PC-9 (cell line): ENCODE measurements around the gene MRPS18B. TPM values are rescaled to one million over a fixed set of nuclear protein-coding genes. Genes with fewer than 3 reads are reported as not detected.

Experiments
- BruUV-seq: library from RNA; stranded (reverse); fragments of 400-500 nt; replicated peaks from 2 replicates; lab custom pipeline; 2021; lab: Mats Ljungman, UMichigan
- CTCF ChIA-PET: fragments of 300-600 bp; sonication (Branson Sonifier 250); formaldehyde crosslinking; loops from one replicate; lab custom pipeline; 2022; ENCODE audit warnings: antibody characterized with exemption; lab: Charles Lee
- POLR2A ChIA-PET: fragments of 300-600 bp; sonication (Branson Sonifier 250); formaldehyde crosslinking; loops from one replicate; lab custom pipeline; 2022; ENCODE audit warnings: antibody characterized with exemption; ENCODE audit not compliant: unreplicated experiment; lab: Charles Lee
- DNase-seq, 2 experiments: peaks; one replicate each; pipeline versions ENCODE4 v3.0.0 to v3.0.0-alpha.2; 2015 to 2022; ENCODE audit warnings: mixed read lengths in 1 of 2
- H2AFZ ChIP-seq: fragments of 200-600 bp; sonication (generic); 2 replicates; pipeline ENCODE4 v1.8.1; 2017; ENCODE audit warnings: antibody characterized with exemption
- H3F3A ChIP-seq: fragments of 200-600 bp; sonication (generic); 2 replicates; pipeline ENCODE4 v1.8.1; 2017; ENCODE audit warnings: antibody characterized with exemption, mild to moderate bottlenecking, low read depth; ENCODE audit not compliant: insufficient read depth
- H3K27ac ChIP-seq: fragments of 200-600 bp; sonication (generic); 2 replicates; pipeline ENCODE4 v1.6.1; 2016; ENCODE audit warnings: mixed run types
- H3K27me3 ChIP-seq: fragments of 200-600 bp; sonication (generic); 2 replicates; pipeline ENCODE4 v1.6.1; 2016; ENCODE audit warnings: low read depth, mixed run types; ENCODE audit not compliant: insufficient read depth
- H3K36me3 ChIP-seq: fragments of 200-600 bp; sonication (generic); 2 replicates; pipeline ENCODE4 v1.6.1; 2016; ENCODE audit warnings: low read depth, mixed run types
- H3K4me1 ChIP-seq: fragments of 200-600 bp; sonication (generic); replicated peaks from 2 replicates; pipeline ENCODE4 v1.6.1; 2016; ENCODE audit warnings: mixed run types; ENCODE audit not compliant: insufficient read depth
- H3K4me2 ChIP-seq: fragments of 200-600 bp; sonication (generic); 2 replicates; pipeline ENCODE4 v1.6.1; 2017; ENCODE audit warnings: mixed run types
- H3K4me3 ChIP-seq: fragments of 200-600 bp; sonication (generic); 2 replicates; pipeline ENCODE4 v1.6.1; 2016; ENCODE audit warnings: mixed run types
- H3K79me2 ChIP-seq: fragments of 200-600 bp; sonication (generic); 2 replicates; pipeline ENCODE4 v1.6.1; 2017; ENCODE audit warnings: low read depth, mixed run types
- H3K9me2 ChIP-seq: fragments of 200-600 bp; sonication (generic); 2 replicates; pipeline ENCODE4 v1.8.1; 2017; ENCODE audit warnings: mild to moderate bottlenecking; ENCODE audit not compliant: insufficient read depth
- H3K9me3 ChIP-seq: fragments of 200-600 bp; sonication (generic); 2 replicates; pipeline ENCODE4 v1.8.1; 2016; ENCODE audit warnings: low read depth; ENCODE audit not compliant: insufficient read depth
- H4K20me1 ChIP-seq: fragments of 200-600 bp; sonication (generic); 2 replicates; pipeline ENCODE4 v1.8.1; 2017; ENCODE audit not compliant: insufficient read depth
- CTCF ChIP-seq: fragments of 200-600 bp; sonication (generic); conservative IDR thresholded peaks from 2 replicates; pipeline ENCODE4 v1.6.1; 2017; ENCODE audit warnings: mixed run types, antibody characterized with exemption, mild to moderate bottlenecking, moderate library complexity
- EZH2 ChIP-seq: fragments of 200-600 bp; sonication (generic); IDR thresholded peaks from 2 replicates; pipeline ENCODE4 v1.8.0; 2017; ENCODE audit warnings: antibody characterized with exemption, low read depth
- intact Hi-C: fragments of 100-400 bp; cut with micrococcal nuclease; formaldehyde crosslinking; loops from one replicate; pipeline ENCODE4 v1.10.0; 2022; ENCODE audit not compliant: unreplicated experiment
- total RNA-seq: library from RNA; stranded (reverse); gene quantifications from 2 replicates; pipeline ENCODE4 v1.2.3, GENCODE V29; 2021

Gene MRPS18B
- total RNA-seq, 1 experiment from 2014 or later = 86.8 TPM

- peaks cover 23% of the 10 kb centered on the region for H3K4me1 ChIP-seq
- no peaks in the 10 kb centered on the region for H3K27me3 ChIP-seq
- ChIA-PET POLR2A (interaction anchor here (0.5 to 0.7 kb wide), 5 partner anchors 26 to 1635 kb away, joined by 3 to 7 read pairs (median 5); no protein-coding TSS in a partner anchor), CTCF (interaction anchor here (0.6 to 1.2 kb wide), 2 partner anchors 19 to 113 kb away, joined by 3 to 4 read pairs; no protein-coding TSS in a partner anchor)
- H3K4me2 ChIP-seq = peak overlapping the region; percentile 85
- H3K9me3 ChIP-seq = no peaks in the 10 kb centered on the region
- no peak for DNase-seq
- H3F3A ChIP-seq = peaks cover 70% of the 10 kb centered on the region
- no peak for TF ChIP-seq EZH2
- peaks cover 49% of the 10 kb centered on the region for H3K79me2 ChIP-seq
- peaks cover 29% of the 10 kb centered on the region for H3K36me3 ChIP-seq
- peak overlapping the region; percentile 85 for H2AFZ ChIP-seq
- intact Hi-C loops = no loop called here
- BruUV-seq = no TSS peak
- H3K9me2 ChIP-seq = no peaks in the 10 kb centered on the region
- H3K4me3 ChIP-seq = peak overlapping the region; percentile 68
- H4K20me1 ChIP-seq = peaks cover 6% of the 10 kb centered on the region; the same call in 1 of the 2 replicates
- H3K27ac ChIP-seq = peak overlapping the region; percentile 86
Measured at GRCh38 chr6:30618270-30618797, 694 bp downstream of the MRPS18B start.

GRCh38 chr6:30619561-30619960 lies 1.9 kb downstream of the MRPS18B start:
- BruUV-seq = no TSS peak
- Histone ChIP-seq H3K27me3 (no peaks in the 10 kb centered on the region), H3K27ac (no peak overlapping the region), H3K4me2 (no peak overlapping the region), H2AFZ (no peak overlapping the region), H3K4me1 (peaks cover 11% of the 10 kb centered on the region), H3K36me3 (peaks cover 35% of the 10 kb centered on the region), H3F3A (peaks cover 70% of the 10 kb centered on the region), H4K20me1 (peaks cover 1% of the 10 kb centered on the region; the same call in 1 of the 2 replicates), H3K9me3 (no peaks in the 10 kb centered on the region), H3K9me2 (no peaks in the 10 kb centered on the region), H3K79me2 (peaks cover 42% of the 10 kb centered on the region), H3K4me3 (no peak overlapping the region)
- CTCF ChIA-PET = no interaction called here
- TF ChIP-seq EZH2 (no peak), CTCF (no peak)
- intact Hi-C loops = no loop called here
- DNase-seq = no peak
- POLR2A ChIA-PET = no interaction called here

- TF ChIP-seq EZH2 (no peak), CTCF (no peak)
- no peak for DNase-seq
- H3K79me2 ChIP-seq = no peaks in the 10 kb centered on the region
- no peak overlapping the region for H2AFZ ChIP-seq
- H4K20me1 ChIP-seq = peaks cover 5% of the 10 kb centered on the region
- intact Hi-C loops = no loop called here
- ChIA-PET CTCF (interaction anchor here (0.6 kb wide), 1 partner anchor 89 kb away, joined by 3 read pairs; no protein-coding TSS in a partner anchor), POLR2A (interaction anchor here (0.6 to 0.7 kb wide), 2 partner anchors 29 to 522 kb away, joined by 9 to 15 read pairs; no protein-coding TSS in a partner anchor)
- no peak overlapping the region for H3K4me3 ChIP-seq
- H3K4me2 ChIP-seq = no peak overlapping the region
- no peaks in the 10 kb centered on the region for H3K9me2 ChIP-seq
- H3K27ac ChIP-seq = no peak overlapping the region
- H3K36me3 ChIP-seq = peaks cover 22% of the 10 kb centered on the region
- no TSS peak for BruUV-seq
- H3K27me3 ChIP-seq = no peaks in the 10 kb centered on the region
- H3K4me1 ChIP-seq = no peaks in the 10 kb centered on the region; the same call in 1 of the 2 replicates
- H3K9me3 ChIP-seq = no peaks in the 10 kb centered on the region
- peaks cover 51% of the 10 kb centered on the region for H3F3A ChIP-seq
Measured at GRCh38 chr6:30625511-30625910, 7.9 kb downstream of the MRPS18B start.
